ENCODE data around the gene ACKR3. TPM values are rescaled to one million over a fixed set of nuclear protein-coding genes. Genes with fewer than 3 reads are reported as not detected.

Gene ACKR3
- total and polyA plus RNA-seq, 12 donors = 1.1 to 12.8 (median 1.9) TPM

GRCh38 chr2:236608188-236608525 is 38.5 kb downstream of the ACKR3 start:
- WGBS, 4 donors = 73 to 91% (median 77%) methylated on average over 3 of the region's 3 CpGs

GRCh38 chr2:236608710-236609109 is 39.1 kb downstream of the ACKR3 start:
- H3K4me1 ChIP-seq (replicated peaks in 1 of 2) = no peaks in the 10 kb centered on the region
- no peaks in the 10 kb centered on the region for H3K36me3 ChIP-seq (replicated peaks in 1 of 2)
- H3K9me3 ChIP-seq (replicated peaks in 1 of 3) = no peaks in the 10 kb centered on the region
- no peak overlapping the region for H3K4me3 ChIP-seq
- TF ChIP-seq POLR2A (IDR thresholded peaks at IDR 0.05) (no peak), CTCF (IDR thresholded peaks at IDR 0.05) (no peak)
- no peak overlapping the region for H3K27ac ChIP-seq
- peaks cover 5% of the 10 kb centered on the region for H3K27me3 ChIP-seq
- WGBS, 4 donors = 88 to 97% (median 91%) methylated on average over 3 of the region's 3 CpGs
- DNase-seq = no peak
- intact Hi-C loops (cut with DNase I) = no loop called here

More at GRCh38 chr2:236608188-236608525, 38.5 kb downstream of the ACKR3 start:
- H3K9me3 ChIP-seq (replicated peaks in 1 of 3) = no peaks in the 10 kb centered on the region
- H3K4me3 ChIP-seq = no peak overlapping the region
- no peaks in the 10 kb centered on the region for H3K36me3 ChIP-seq (replicated peaks in 1 of 2)
- no peak overlapping the region for H3K27ac ChIP-seq
- DNase-seq = no peak
- intact Hi-C loops (cut with DNase I) = no loop called here
- no peak for TF ChIP-seq CTCF (IDR thresholded peaks at IDR 0.05)
- no peak for TF ChIP-seq POLR2A (IDR thresholded peaks at IDR 0.05)
- peaks cover 5% of the 10 kb centered on the region for H3K27me3 ChIP-seq
- H3K4me1 ChIP-seq (replicated peaks in 1 of 2) = no peaks in the 10 kb centered on the region

- no peaks in the 10 kb centered on the region for H3K36me3 ChIP-seq (replicated peaks in 1 of 2)
- intact Hi-C loops (cut with DNase I) = no loop called here
- H3K27ac ChIP-seq = no peak overlapping the region
- H3K9me3 ChIP-seq (replicated peaks in 1 of 3) = no peaks in the 10 kb centered on the region
- no peaks in the 10 kb centered on the region for H3K4me1 ChIP-seq (replicated peaks in 1 of 2)
- DNase-seq = no peak
- WGBS, 4 donors = 68 to 84% (median 75%) methylated on average over 8 of the region's 8 CpGs
- TF ChIP-seq POLR2A (IDR thresholded peaks at IDR 0.05) = no peak
- no peak for TF ChIP-seq CTCF (IDR thresholded peaks at IDR 0.05)
- no peaks in the 10 kb centered on the region for H3K27me3 ChIP-seq
- H3K4me3 ChIP-seq = no peak overlapping the region
Observed at GRCh38 chr2:236610991-236611821, 41.6 kb downstream of the ACKR3 start.

- H3K27ac ChIP-seq = no peak overlapping the region
- intact Hi-C loops (cut with DNase I) = no loop called here
- H3K27me3 ChIP-seq = no peaks in the 10 kb centered on the region
- H3K4me1 ChIP-seq (replicated peaks in 1 of 2) = no peaks in the 10 kb centered on the region
- TF ChIP-seq POLR2A (IDR thresholded peaks at IDR 0.05) (no peak), CTCF (IDR thresholded peaks at IDR 0.05) (no peak)
- DNase-seq = no peak
- no peaks in the 10 kb centered on the region for H3K36me3 ChIP-seq (replicated peaks in 1 of 2)
- no peak overlapping the region for H3K4me3 ChIP-seq
- H3K9me3 ChIP-seq (replicated peaks in 1 of 3) = no peaks in the 10 kb centered on the region
- WGBS, 4 donors = 78 to 88% (median 83%) methylated on average over 9 to 10 of the region's 10 CpGs
Observed at GRCh38 chr2:236612737-236613136, 43.1 kb downstream of the ACKR3 start.
